ENCODE measurements around the gene PREX1. TPM values are rescaled to one million over a fixed set of nuclear protein-coding genes. Genes with fewer than 3 reads are reported as not detected.

Gene PREX1
- total and polyA plus RNA-seq, 12 donors, result 10.1 to 85.1 (median 42.9) TPM

DNA sequence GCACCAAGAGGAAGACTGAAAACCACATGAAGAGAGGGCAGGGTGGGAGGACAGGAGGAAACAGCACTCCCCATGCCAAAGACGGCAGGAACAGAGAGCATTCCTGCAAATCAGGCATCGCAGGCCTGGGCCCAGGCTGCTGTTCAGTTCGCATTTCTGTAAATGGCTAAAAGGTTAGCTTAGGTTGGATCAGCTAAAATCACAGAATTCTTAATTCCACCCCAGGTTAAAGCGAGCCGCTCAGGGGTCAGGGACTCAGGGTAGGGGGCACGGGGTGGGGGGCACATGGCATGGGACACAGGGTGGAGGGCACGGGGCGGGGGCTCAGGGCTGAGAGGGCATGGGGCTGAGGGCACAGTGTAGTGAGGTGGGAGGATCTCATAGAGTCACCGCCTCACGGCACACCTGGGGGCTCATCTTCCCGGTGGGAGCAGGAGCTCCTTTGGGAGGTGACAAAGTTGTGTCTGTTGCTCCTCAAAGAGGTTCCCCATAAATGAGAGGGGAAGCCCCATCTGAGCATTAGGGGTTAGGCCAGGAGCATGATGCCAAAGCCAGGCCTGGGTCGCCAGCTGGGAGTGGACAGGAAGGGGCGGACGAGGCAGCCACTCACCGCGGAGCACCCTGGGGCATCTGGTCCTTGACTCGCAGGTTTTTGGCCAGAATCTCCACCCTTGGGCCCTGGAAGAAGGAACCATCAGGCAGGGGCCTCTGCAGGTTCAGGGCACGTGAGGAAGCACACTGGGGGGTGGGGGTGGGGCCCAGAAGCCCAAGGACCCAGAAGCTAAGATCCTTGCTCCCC, 200.7 kb downstream of the PREX1 start:
- WGBS, 4 donors, result 81 to 88% (median 87%) methylated on average over 11 to 18 of the region's 18 CpGs
- no peak for DNase-seq
- no peaks in the 10 kb centered on the region for H3K27me3 ChIP-seq
- no peaks in the 10 kb centered on the region for H3K9me3 ChIP-seq (replicated peaks in 1 of 3)
- intact Hi-C loops (cut with DNase I), result no loop called here
- no peak overlapping the region for H3K27ac ChIP-seq
- peaks cover 0 to 2% of the 10 kb centered on the region in 2 donors for H3K4me1 ChIP-seq (replicated peaks in 1 of 2)
- TF ChIP-seq, protein P1, sequence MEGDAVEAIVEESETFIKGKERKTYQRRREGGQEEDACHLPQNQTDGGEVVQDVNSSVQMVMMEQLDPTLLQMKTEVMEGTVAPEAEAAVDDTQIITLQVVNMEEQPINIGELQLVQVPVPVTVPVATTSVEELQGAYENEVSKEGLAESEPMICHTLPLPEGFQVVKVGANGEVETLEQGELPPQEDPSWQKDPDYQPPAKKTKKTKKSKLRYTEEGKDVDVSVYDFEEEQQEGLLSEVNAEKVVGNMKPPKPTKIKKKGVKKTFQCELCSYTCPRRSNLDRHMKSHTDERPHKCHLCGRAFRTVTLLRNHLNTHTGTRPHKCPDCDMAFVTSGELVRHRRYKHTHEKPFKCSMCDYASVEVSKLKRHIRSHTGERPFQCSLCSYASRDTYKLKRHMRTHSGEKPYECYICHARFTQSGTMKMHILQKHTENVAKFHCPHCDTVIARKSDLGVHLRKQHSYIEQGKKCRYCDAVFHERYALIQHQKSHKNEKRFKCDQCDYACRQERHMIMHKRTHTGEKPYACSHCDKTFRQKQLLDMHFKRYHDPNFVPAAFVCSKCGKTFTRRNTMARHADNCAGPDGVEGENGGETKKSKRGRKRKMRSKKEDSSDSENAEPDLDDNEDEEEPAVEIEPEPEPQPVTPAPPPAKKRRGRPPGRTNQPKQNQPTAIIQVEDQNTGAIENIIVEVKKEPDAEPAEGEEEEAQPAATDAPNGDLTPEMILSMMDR (IDR thresholded peaks at IDR 0.05), result no peak
- TF ChIP-seq POLR2A (IDR thresholded peaks at IDR 0.05), result no peak
- peaks cover 0 to 60% of the 10 kb centered on the region in 2 donors for H3K36me3 ChIP-seq (replicated peaks in 1 of 2)
- H3K4me3 ChIP-seq, result no peak overlapping the region

DNA sequence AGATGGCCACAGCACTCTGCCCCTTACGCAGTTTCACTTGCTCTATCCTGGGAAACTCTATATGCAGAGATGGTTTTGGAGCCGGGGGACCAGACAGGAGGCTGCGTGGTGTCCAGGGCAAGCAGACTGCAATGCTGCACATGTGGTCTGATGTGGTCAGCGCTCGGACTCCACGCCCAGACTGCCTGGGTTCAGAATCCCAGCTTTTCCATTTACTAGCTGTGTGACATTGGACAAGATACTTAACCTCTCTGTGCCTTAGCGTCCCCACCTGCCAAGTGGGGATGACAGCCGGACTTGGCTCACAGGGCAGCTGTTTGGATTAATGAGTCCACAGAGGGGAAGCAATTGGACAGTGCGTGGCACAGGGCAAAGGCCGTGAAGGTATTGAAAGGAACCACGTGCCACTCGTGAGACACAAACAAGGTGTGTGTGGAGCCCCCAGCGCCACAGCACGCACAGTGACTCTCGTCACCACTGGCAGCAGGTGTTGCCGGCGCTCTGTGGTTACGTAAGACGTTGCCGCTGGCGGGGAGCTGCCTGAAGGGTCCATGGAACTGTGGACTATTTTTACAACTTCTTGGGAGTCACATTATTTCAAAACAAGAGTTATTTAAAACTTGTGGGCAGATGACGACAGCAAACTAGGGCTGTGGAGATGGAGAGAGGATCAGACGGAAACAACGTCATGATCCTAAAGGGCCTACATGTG, 201.4 kb downstream of the PREX1 start:
- H3K9me3 ChIP-seq (replicated peaks in 1 of 3), result no peaks in the 10 kb centered on the region
- no peak overlapping the region for H3K27ac ChIP-seq
- H3K36me3 ChIP-seq (replicated peaks in 1 of 2), result peaks cover 0 to 52% of the 10 kb centered on the region in 2 donors
- intact Hi-C loops (cut with DNase I), result no loop called here
- WGBS, 4 donors, result 79 to 87% (median 82%) methylated on average over 21 to 24 of the region's 24 CpGs
- peaks cover 0 to 6% of the 10 kb centered on the region in 2 donors for H3K4me1 ChIP-seq (replicated peaks in 1 of 2)
- no peak overlapping the region for H3K4me3 ChIP-seq
- TF ChIP-seq, protein P1 (IDR thresholded peaks at IDR 0.05), result no peak
- no peak for TF ChIP-seq POLR2A (IDR thresholded peaks at IDR 0.05)
- DNase-seq, result no peak
- H3K27me3 ChIP-seq, result no peaks in the 10 kb centered on the region

DNA sequence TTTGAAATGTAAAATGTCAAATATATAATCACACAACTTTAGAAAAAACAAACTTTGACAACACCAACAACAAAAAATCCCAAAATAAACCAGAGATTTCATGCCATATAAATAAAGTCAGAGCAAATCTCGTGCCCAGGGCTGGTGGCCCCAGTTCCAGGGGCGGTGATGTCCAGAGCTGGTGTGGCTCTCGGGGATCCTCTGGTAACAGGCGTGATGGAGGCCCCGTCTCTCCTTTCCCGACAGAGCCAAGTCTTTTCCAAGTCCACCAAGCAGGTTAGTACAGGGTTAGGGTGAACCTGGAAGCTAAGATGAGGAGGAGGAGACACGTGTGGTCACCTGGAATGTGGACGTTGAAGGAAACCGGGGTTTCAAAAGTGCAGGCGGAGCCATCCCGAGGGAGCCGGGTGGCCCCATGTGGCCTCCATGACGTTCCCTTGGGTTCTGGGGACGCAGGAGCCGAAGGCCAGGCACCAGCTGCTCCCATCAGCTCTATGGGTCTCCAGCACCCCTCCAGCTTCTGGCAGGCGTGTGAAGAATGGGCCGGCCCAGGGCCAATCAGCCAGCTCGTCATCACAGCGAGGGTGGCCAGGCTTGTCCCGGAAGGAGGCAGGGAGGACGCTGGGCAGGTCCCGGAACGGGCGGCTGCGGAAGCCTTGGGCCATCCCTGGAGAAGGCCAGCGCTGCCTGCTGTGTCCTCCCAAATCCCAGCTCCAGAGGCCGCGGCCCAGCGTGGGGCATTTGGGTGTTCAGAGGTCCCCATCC, 202.5 kb downstream of the PREX1 start:
- TF ChIP-seq, protein P1 (IDR thresholded peaks at IDR 0.05), result no peak
- TF ChIP-seq POLR2A (IDR thresholded peaks at IDR 0.05), result no peak
- no peak for DNase-seq
- H3K27ac ChIP-seq, result no peak overlapping the region
- no peak overlapping the region for H3K4me3 ChIP-seq
- H3K27me3 ChIP-seq, result no peaks in the 10 kb centered on the region
- peaks cover 3 to 17% of the 10 kb centered on the region in 2 donors for H3K4me1 ChIP-seq (replicated peaks in 1 of 2)
- H3K36me3 ChIP-seq (replicated peaks in 1 of 2), result peaks cover 0 to 42% of the 10 kb centered on the region in 2 donors
- no peaks in the 10 kb centered on the region for H3K9me3 ChIP-seq (replicated peaks in 1 of 3)
- intact Hi-C loops (cut with DNase I), result no loop called here
- WGBS, 4 donors, result 91 to 97% (median 93%) methylated on average over 24 to 29 of the region's 29 CpGs

Measured in adrenal gland (tissue), 12 donors.